Cardiac muscle cell (in vitro differentiated cells and primary cell): ENCODE measurements around the gene IL10RA. TPM values are rescaled to one million over a fixed set of nuclear protein-coding genes. Genes with fewer than 3 reads are reported as not detected.

ENCODE experiments used
- DNase-seq, 2 donors: peaks; one replicate each; pipeline versions ENCODE4 v3.0.0 to v3.0.0-alpha.2; 2010 to 2017; ENCODE audit warnings: low read depth in 1 of 2, low spot score in 1 of 2
- H3K27ac ChIP-seq: fragments of 200-600 bp; sonication (generic); 2 replicates; pipeline ENCODE4 v1.5.1; 2016
- H3K27me3 ChIP-seq: fragments of 200-600 bp; sonication (generic); 2 replicates; pipeline ENCODE4 v1.6.0; 2016; ENCODE audit warnings: control low read depth
- H3K36me3 ChIP-seq: fragments of 200-600 bp; sonication (generic); 2 replicates; pipeline ENCODE4 v1.5.1; 2016; ENCODE audit warnings: control low read depth
- H3K4me1 ChIP-seq: fragments of 200-600 bp; sonication (generic); 2 replicates; pipeline ENCODE4 v1.8.1; 2017; ENCODE audit warnings: low read depth, mild to moderate bottlenecking, mixed run types
- H3K4me3 ChIP-seq: fragments of 200-600 bp; sonication (generic); 2 replicates; pipeline ENCODE4 v1.5.1; 2016; ENCODE audit warnings: mild to moderate bottlenecking
- H3K9me3 ChIP-seq: fragments of 200-600 bp; sonication (generic); 2 replicates; pipeline ENCODE4 v1.5.1; 2017; ENCODE audit warnings: low read depth, mild to moderate bottlenecking, control low read depth
- polyA plus RNA-seq: library from polyadenylated mRNA; unstranded; fragments of >200 nt; fragmentation: Nextera tagmentation; extraction: Ambion mirVana; gene quantifications from 2 replicates; pipeline ENCODE4 v1.2.1, GENCODE V29; 2016
- total RNA-seq: library from RNA; depleted of rRNA; stranded (reverse); fragments of >200 nt; gene quantifications from 2 replicates; pipeline ENCODE4 v1.2.3, GENCODE V29; 2016
- TF ChIP-seq, protein P1 (sequence below): IDR thresholded peaks from 2 replicates; pipeline ENCODE4 v1.5.1; 2012; ENCODE audit warnings: low read depth, mild to moderate bottlenecking, low read length

Gene IL10RA
- total and polyA plus RNA-seq, 2 experiments from 2014 or later, result not detected

DNA sequence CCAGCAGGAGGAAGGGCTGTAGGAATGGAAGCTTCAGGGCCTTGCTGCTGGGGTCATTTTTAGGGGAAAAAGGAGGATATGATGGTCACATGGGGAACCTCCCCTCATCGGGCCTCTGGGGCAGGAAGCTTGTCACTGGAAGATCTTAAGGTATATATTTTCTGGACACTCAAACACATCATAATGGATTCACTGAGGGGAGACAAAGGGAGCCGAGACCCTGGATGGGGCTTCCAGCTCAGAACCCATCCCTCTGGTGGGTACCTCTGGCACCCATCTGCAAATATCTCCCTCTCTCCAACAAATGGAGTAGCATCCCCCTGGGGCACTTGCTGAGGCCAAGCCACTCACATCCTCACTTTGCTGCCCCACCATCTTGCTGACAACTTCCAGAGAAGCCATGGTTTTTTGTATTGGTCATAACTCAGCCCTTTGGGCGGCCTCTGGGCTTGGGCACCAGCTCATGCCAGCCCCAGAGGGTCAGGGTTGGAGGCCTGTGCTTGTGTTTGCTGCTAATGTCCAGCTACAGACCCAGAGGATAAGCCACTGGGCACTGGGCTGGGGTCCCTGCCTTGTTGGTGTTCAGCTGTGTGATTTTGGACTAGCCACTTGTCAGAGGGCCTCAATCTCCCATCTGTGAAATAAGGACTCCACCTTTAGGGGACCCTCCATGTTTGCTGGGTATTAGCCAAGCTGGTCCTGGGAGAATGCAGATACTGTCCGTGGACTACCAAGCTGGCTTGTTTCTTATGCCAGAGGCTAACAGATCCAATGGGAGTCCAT lies 14.1 kb downstream of the IL10RA start:
- Histone ChIP-seq H3K27me3 (no peaks in the 10 kb centered on the region), H3K27ac (no peak overlapping the region), H3K4me1 (peaks cover 4% of the 10 kb centered on the region), H3K4me3 (no peak overlapping the region), H3K36me3 (no peaks in the 10 kb centered on the region), H3K9me3 (no peaks in the 10 kb centered on the region)
- no peak for DNase-seq
- TF ChIP-seq, protein P1, sequence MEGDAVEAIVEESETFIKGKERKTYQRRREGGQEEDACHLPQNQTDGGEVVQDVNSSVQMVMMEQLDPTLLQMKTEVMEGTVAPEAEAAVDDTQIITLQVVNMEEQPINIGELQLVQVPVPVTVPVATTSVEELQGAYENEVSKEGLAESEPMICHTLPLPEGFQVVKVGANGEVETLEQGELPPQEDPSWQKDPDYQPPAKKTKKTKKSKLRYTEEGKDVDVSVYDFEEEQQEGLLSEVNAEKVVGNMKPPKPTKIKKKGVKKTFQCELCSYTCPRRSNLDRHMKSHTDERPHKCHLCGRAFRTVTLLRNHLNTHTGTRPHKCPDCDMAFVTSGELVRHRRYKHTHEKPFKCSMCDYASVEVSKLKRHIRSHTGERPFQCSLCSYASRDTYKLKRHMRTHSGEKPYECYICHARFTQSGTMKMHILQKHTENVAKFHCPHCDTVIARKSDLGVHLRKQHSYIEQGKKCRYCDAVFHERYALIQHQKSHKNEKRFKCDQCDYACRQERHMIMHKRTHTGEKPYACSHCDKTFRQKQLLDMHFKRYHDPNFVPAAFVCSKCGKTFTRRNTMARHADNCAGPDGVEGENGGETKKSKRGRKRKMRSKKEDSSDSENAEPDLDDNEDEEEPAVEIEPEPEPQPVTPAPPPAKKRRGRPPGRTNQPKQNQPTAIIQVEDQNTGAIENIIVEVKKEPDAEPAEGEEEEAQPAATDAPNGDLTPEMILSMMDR, result no peak

DNA sequence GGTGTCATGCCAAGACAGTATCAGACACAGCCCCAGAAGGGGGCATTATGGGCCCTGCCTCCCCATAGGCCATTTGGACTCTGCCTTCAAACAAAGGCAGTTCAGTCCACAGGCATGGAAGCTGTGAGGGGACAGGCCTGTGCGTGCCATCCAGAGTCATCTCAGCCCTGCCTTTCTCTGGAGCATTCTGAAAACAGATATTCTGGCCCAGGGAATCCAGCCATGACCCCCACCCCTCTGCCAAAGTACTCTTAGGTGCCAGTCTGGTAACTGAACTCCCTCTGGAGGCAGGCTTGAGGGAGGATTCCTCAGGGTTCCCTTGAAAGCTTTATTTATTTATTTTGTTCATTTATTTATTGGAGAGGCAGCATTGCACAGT lies 14.6 kb downstream of the IL10RA start:
- Histone ChIP-seq H3K9me3 (no peaks in the 10 kb centered on the region), H3K4me3 (no peak overlapping the region), H3K36me3 (no peaks in the 10 kb centered on the region), H3K27me3 (no peaks in the 10 kb centered on the region), H3K4me1 (peaks cover 4% of the 10 kb centered on the region), H3K27ac (no peak overlapping the region)
- TF ChIP-seq, protein P1, result no peak
- no peak for DNase-seq

DNA sequence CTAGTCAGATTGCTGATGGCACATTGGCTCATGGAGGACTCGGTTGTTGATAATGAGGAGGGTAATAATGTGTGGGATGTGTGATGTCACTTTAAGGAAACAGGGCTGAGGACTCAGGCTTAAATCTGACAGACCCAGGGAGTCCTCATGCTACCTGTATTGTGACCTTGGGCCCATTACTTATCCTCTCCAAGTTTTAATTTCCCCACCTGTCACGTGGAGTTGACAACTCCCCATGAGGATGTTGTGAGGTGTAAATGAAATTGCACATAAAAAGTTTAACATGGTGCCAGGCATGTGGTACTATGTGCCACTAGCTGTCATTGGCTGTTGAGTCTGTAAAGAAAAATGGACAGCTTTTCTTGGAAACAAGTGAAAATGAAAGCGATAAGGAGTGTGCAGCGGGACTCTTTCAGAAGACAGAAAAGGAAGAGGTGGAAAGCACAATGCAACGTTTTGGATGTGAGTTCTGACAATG lies 15.3 kb downstream of the IL10RA start:
- TF ChIP-seq, protein P1, result no peak
- Histone ChIP-seq H3K27me3 (no peaks in the 10 kb centered on the region), H3K4me3 (no peak overlapping the region), H3K4me1 (peaks cover 4% of the 10 kb centered on the region), H3K27ac (no peak overlapping the region), H3K36me3 (no peaks in the 10 kb centered on the region), H3K9me3 (no peaks in the 10 kb centered on the region)
- DNase-seq, result no peak

DNA sequence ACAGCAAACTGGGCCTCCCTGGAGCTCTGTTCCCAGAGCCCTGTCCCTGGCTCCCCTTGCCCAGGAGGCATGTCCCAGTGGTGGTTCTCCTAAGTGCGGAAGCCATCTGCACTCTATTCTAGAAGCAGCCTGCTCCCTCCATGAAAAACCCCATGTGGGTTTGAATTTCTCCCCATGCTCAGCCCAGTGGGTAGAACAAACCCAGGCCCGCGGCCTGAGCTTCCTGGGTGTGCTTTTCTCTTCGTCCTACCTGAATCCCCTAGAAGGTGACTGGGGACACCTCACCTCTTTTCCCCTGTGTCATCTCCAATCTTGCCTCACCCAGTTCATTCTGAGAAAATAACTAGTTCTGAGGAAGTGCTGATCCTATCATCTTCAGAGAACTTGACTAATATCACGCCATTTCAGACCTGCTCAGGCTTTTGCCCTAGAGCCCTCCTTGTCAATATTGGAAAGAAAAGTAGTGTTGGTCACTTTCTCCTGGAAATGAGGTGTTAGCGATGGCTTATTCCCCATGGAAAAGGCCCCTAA lies 15.9 kb downstream of the IL10RA start:
- Histone ChIP-seq H3K27me3 (no peaks in the 10 kb centered on the region), H3K4me3 (no peak overlapping the region), H3K36me3 (no peaks in the 10 kb centered on the region), H3K9me3 (no peaks in the 10 kb centered on the region), H3K27ac (no peak overlapping the region), H3K4me1 (peaks cover 4% of the 10 kb centered on the region)
- TF ChIP-seq, protein P1, result no peak
- no peak for DNase-seq

DNA sequence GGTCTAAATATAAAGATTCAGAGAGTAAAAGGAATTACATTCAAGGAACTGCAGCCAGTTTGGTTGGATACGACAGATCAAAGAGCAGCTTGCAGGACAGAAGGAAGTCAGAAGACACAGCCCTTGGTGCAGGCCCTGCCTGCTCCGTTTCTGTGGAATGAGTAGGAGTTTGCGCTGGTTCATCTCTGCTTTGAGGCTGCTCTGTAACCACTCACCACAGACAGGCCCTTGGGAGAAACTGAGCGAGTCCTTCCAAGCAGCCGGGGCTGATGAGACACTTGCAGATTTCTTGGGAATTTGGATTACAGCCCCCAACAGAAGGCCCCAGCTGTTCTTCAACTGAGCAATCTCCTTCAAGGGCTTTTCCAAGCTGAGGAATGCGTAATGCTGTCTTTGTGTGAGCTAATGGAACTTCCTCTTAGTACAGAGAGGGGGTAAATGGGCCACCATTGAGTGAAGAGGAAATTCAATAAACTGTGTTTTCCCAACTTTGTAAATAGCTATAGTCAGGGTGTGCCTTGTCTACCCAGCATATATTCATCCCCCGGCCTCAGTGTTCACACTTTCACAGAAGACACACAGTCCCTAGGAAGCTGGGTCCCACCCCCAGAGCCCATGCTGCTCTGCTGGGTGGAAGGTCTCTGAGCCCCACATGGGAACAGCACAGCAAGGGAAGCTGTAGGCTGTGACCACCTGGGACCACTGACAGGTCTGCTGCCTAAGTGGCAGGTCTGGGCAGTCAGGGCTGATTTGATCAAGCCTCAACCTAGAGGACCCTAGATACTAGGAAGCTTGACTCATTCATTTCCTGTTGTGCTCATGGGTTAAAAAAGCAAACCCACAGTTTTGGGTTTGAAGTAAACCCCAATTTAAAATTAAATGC lies 16.6 kb downstream of the IL10RA start:
- Histone ChIP-seq H3K9me3 (no peaks in the 10 kb centered on the region), H3K4me1 (peaks cover 4% of the 10 kb centered on the region), H3K27ac (no peak overlapping the region), H3K4me3 (no peak overlapping the region), H3K36me3 (no peaks in the 10 kb centered on the region), H3K27me3 (no peaks in the 10 kb centered on the region)
- peak in 1 of 2 donors; percentile 89 for DNase-seq
- TF ChIP-seq, protein P1, result no peak
